ENCODE results near the gene NAGLU.

DNA sequence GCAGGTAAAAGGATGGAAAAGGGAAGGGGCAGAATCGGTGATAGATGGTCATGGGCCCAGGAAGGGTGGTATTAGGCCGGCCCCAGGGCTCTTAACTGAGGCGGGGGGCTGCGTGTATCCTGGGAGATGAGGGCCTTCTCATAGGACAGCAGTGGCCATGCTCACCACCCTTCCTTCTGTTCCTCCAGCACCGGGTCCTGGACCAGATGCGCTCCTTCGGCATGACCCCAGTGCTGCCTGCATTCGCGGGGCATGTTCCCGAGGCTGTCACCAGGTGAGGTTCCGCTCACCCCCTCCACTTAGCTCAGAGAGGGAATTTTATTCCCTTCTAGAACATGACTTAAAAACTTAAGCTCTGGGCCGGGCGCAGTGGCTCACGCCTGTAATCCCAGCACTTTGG, 2.4 kb downstream of the NAGLU start:
- TF ChIP-seq, protein P1, sequence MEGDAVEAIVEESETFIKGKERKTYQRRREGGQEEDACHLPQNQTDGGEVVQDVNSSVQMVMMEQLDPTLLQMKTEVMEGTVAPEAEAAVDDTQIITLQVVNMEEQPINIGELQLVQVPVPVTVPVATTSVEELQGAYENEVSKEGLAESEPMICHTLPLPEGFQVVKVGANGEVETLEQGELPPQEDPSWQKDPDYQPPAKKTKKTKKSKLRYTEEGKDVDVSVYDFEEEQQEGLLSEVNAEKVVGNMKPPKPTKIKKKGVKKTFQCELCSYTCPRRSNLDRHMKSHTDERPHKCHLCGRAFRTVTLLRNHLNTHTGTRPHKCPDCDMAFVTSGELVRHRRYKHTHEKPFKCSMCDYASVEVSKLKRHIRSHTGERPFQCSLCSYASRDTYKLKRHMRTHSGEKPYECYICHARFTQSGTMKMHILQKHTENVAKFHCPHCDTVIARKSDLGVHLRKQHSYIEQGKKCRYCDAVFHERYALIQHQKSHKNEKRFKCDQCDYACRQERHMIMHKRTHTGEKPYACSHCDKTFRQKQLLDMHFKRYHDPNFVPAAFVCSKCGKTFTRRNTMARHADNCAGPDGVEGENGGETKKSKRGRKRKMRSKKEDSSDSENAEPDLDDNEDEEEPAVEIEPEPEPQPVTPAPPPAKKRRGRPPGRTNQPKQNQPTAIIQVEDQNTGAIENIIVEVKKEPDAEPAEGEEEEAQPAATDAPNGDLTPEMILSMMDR (IDR thresholded peaks at IDR 0.05) = no peak
- no peak for TF ChIP-seq POLR2A (IDR thresholded peaks at IDR 0.05)

All from lower leg skin (tissue), 3 donors.